ENCODE results near the gene MBIP.
"Not testable (repeated sequence)": the region's sequence is repeated elsewhere in the genome, so short reads cannot be mapped to it uniquely, and the experiment has no call there.

Gene MBIP

DNA sequence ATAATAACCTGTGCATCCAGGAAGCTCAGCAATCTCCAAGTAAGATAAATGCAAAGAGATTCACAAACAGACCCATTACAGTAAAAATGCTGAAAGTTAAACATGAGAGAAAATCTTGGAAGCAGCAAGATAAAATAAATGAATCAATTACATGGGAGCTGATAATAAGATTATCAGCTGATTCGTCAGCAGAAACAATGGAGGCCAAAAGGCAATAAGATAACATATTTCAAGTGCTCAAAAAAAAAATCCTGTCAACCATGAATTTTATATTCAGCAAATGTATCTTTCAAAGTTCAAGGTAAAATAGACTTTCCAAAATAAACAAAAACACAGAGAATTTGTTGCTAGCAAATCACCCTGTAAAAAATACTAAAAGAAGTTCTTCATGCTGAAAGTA is 36.4 kb upstream of the MBIP start:
- no peaks in the 10 kb centered on the region for H3K79me2 ChIP-seq (ENCODE audit: insufficient read depth, low read length)
- no peak overlapping the region for H3K27ac ChIP-seq (ENCODE audit: low read length)
- no peak overlapping the region for H3K4me3 ChIP-seq (ENCODE audit: low read depth in 1 of 2, low read length in 2 of 2)
- H3K27me3 ChIP-seq (ENCODE audit: insufficient read depth, low read length, poor library complexity), result no peaks in the 10 kb centered on the region
- H3K9me3 ChIP-seq (ENCODE audit: insufficient read depth, low read length, severe bottlenecking), result peaks cover 2% of the 10 kb centered on the region
- H4K20me1 ChIP-seq (ENCODE audit: insufficient read depth, low read length), result no peaks in the 10 kb centered on the region
- H3K36me3 ChIP-seq (ENCODE audit: insufficient read depth, low read length), result no peaks in the 10 kb centered on the region
- no peak overlapping the region for H2AFZ ChIP-seq (ENCODE audit: low read depth, low read length)
- DNase-seq (no peak), ATAC-seq (ENCODE audit: insufficient read depth, low read depth) (no peak)
- TF ChIP-seq EZH2 (IDR thresholded peaks at IDR 0.05; ENCODE audit: borderline replicate concordance, low read depth, low read length, severe bottlenecking), result no peak
- no peak for TF ChIP-seq CTCF (IDR thresholded peaks at IDR 0.05; ENCODE audit: borderline replicate concordance, extremely low read depth, low read length, poor library complexity, severe bottlenecking)
- no peak overlapping the region for H3K4me2 ChIP-seq (ENCODE audit: insufficient read depth, low read length)
- no peak overlapping the region for H3K9ac ChIP-seq (ENCODE audit: low read depth, low read length)
- no peaks in the 10 kb centered on the region for H3K4me1 ChIP-seq (ENCODE audit: insufficient read depth, low read length)

GRCh38 chr14:36346052-36346451 is 25.6 kb upstream of the MBIP start:
- H3K36me3 ChIP-seq (ENCODE audit: insufficient read depth, low read length), result no peaks in the 10 kb centered on the region
- peaks cover 13% of the 10 kb centered on the region for H3K27me3 ChIP-seq (ENCODE audit: insufficient read depth, low read length, poor library complexity)
- DNase-seq, result no peak

DNA sequence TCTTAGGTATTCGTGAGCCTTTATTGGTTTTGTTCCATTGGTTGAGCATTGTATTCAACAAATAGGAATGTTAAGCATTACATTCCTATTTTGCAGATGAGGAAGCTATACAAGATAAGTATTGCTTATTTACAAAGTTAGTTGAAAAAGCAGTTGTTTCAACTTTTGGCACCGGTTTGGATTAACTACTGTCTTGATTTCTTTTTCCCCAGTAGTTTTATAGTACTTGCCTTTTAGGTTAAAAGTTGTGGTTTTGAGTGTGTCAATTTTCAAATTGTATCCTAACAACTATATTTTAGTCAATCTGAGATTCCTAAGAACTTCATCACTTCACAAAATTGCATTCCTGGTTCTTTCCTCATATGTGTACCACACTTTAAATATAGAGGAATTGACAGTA is 23.8 kb upstream of the MBIP start:
- H3K9ac ChIP-seq (ENCODE audit: low read depth, low read length), result no peak overlapping the region
- ATAC-seq (ENCODE audit: insufficient read depth, low read depth), result no peak
- H2AFZ ChIP-seq (ENCODE audit: low read depth, low read length), result no peak overlapping the region
- no peaks in the 10 kb centered on the region for H3K79me2 ChIP-seq (ENCODE audit: insufficient read depth, low read length)
- H3K9me3 ChIP-seq (ENCODE audit: insufficient read depth, low read length, severe bottlenecking), result no peaks in the 10 kb centered on the region
- H3K4me2 ChIP-seq (ENCODE audit: insufficient read depth, low read length), result no peak overlapping the region
- no peak overlapping the region for H3K4me3 ChIP-seq (ENCODE audit: low read depth in 1 of 2, low read length in 2 of 2)
- no peak for DNase-seq
- peaks cover 3% of the 10 kb centered on the region for H3K27me3 ChIP-seq (ENCODE audit: insufficient read depth, low read length, poor library complexity)
- no peaks in the 10 kb centered on the region for H3K4me1 ChIP-seq (ENCODE audit: insufficient read depth, low read length)
- no peaks in the 10 kb centered on the region for H3K36me3 ChIP-seq (ENCODE audit: insufficient read depth, low read length)
- no peak overlapping the region for H3K27ac ChIP-seq (ENCODE audit: low read length)
- H4K20me1 ChIP-seq (ENCODE audit: insufficient read depth, low read length), result no peaks in the 10 kb centered on the region; the same call in 1 of the 2 replicates
- TF ChIP-seq EZH2 (IDR thresholded peaks at IDR 0.05; ENCODE audit: borderline replicate concordance, low read depth, low read length, severe bottlenecking) (no peak), CTCF (IDR thresholded peaks at IDR 0.05; ENCODE audit: borderline replicate concordance, extremely low read depth, low read length, poor library complexity, severe bottlenecking) (no peak)

More at GRCh38 chr14:36346052-36346451, 25.6 kb upstream of the MBIP start:
- H3K9me3 ChIP-seq (ENCODE audit: insufficient read depth, low read length, severe bottlenecking), result no peaks in the 10 kb centered on the region
- no peak overlapping the region for H3K4me2 ChIP-seq (ENCODE audit: insufficient read depth, low read length)
- no peak overlapping the region for H3K9ac ChIP-seq (ENCODE audit: low read depth, low read length)
- H3K4me1 ChIP-seq (ENCODE audit: insufficient read depth, low read length), result no peaks in the 10 kb centered on the region
- ATAC-seq (ENCODE audit: insufficient read depth, low read depth), result no peak
- H3K4me3 ChIP-seq (ENCODE audit: low read depth in 1 of 2, low read length in 2 of 2), result no peak overlapping the region
- H3K27ac ChIP-seq (ENCODE audit: low read length), result no peak overlapping the region
- H4K20me1 ChIP-seq (ENCODE audit: insufficient read depth, low read length), result no peaks in the 10 kb centered on the region; the same call in 1 of the 2 replicates
- TF ChIP-seq EZH2 (IDR thresholded peaks at IDR 0.05; ENCODE audit: borderline replicate concordance, low read depth, low read length, severe bottlenecking) (no peak), CTCF (IDR thresholded peaks at IDR 0.05; ENCODE audit: borderline replicate concordance, extremely low read depth, low read length, poor library complexity, severe bottlenecking) (no peak)
- H2AFZ ChIP-seq (ENCODE audit: low read depth, low read length), result no peak overlapping the region
- no peaks in the 10 kb centered on the region for H3K79me2 ChIP-seq (ENCODE audit: insufficient read depth, low read length)

DNA sequence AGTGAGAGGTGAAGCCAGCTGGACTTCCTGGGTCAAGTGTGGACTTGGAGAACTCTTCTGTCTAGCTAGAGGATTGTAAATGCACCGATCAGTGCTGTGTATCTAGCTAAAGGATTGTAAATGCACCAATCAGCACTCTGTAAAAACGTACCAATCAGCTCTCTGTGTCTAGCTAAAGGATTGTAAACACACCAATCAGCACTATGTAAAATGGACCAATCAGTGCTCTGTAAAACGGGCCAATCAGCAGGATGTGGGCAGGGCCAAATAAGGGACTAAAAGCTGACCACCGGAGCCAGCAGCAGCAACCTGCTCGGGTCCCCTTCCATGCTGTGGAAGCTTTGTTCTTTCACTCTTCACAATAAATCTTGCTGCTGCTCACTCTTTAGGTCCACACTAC is 21.4 kb upstream of the MBIP start:
- not testable (repeated sequence) for H3K27ac ChIP-seq (ENCODE audit: low read length); H2AFZ ChIP-seq (ENCODE audit: low read depth, low read length); H3K9me3 ChIP-seq (ENCODE audit: insufficient read depth, low read length, severe bottlenecking); ATAC-seq (ENCODE audit: insufficient read depth, low read depth); H3K4me1 ChIP-seq (ENCODE audit: insufficient read depth, low read length); DNase-seq; H3K27me3 ChIP-seq (ENCODE audit: insufficient read depth, low read length, poor library complexity); H3K79me2 ChIP-seq (ENCODE audit: insufficient read depth, low read length); H3K36me3 ChIP-seq (ENCODE audit: insufficient read depth, low read length); H3K9ac ChIP-seq (ENCODE audit: low read depth, low read length); H3K4me3 ChIP-seq (ENCODE audit: low read depth in 1 of 2, low read length in 2 of 2); H3K4me2 ChIP-seq (ENCODE audit: insufficient read depth, low read length); H4K20me1 ChIP-seq (ENCODE audit: insufficient read depth, low read length)

Data from DND-41 (cell line).